Gastrocnemius medialis (tissue), 4 donors: ENCODE data around the gene LINGO3. TPM values are rescaled to one million over a fixed set of nuclear protein-coding genes. Genes with fewer than 3 reads are reported as not detected.
A peak's percentile ranks its signal among the peaks of the same experiment; 100 is the strongest.

ENCODE experiments used
- ATAC-seq, 2 donors: fragments of 150-250 bp; one replicate each; pipeline ENCODE4 v1.9.1; 2016
- DNase-seq, 2 donors: peaks; one replicate each; pipeline ENCODE4 v3.0.0-alpha.2; 2019
- H3K27ac ChIP-seq, 4 donors: fragments of 200-600 bp; sonication (generic); 1 replicate in 1 of 4; 2 replicates in 3 of 4; pipeline ENCODE4 v1.5.1; 2016 to 2018; ENCODE audit warnings: mild to moderate bottlenecking in 2 of 4, moderate library complexity in 1 of 4
- H3K27me3 ChIP-seq, 3 donors: fragments of 200-600 bp; sonication (generic) in 2 of 3; 1 replicate in 1 of 3; 2 replicates in 2 of 3; pipeline versions ENCODE4 v1.5.1 to v1.6.0; 2016 to 2019; ENCODE audit warnings: mild to moderate bottlenecking in 1 of 3, moderate library complexity in 1 of 3
- H3K36me3 ChIP-seq, 2 donors: fragments of 200-600 bp; sonication (generic) in 1 of 2; one replicate each; pipeline ENCODE4 v1.5.1; 2017 to 2018
- H3K4me1 ChIP-seq, 2 donors: fragments of 200-600 bp; sonication (generic) in 1 of 2; one replicate each; pipeline ENCODE4 v1.5.1; 2016 to 2017; ENCODE audit warnings: mild to moderate bottlenecking in 2 of 2
- H3K4me3 ChIP-seq, 4 donors: fragments of 200-600 bp; sonication (generic) in 3 of 4; 1 replicate in 1 of 4; 2 replicates in 3 of 4; pipeline ENCODE4 v1.5.1; 2016 to 2019; ENCODE audit warnings: mild to moderate bottlenecking in 2 of 4
- H3K9me3 ChIP-seq, 3 donors: fragments of 200-600 bp; sonication (generic) in 2 of 3; 1 replicate in 1 of 3; 2 replicates in 2 of 3; pipeline ENCODE4 v1.5.1; 2016 to 2019
- CTCF ChIP-seq, 5 experiments: fragments of 450-650 bp in 3 of 5; fragments of 200-600 bp in 2 of 5; sonication (generic) in 2 of 5; IDR thresholded peaks in 4 of 5; conservative IDR thresholded peaks in 1 of 5; 1 replicate in 4 of 5; 2 replicates in 1 of 5; pipeline ENCODE4 v1.5.1; 2016 to 2019; ENCODE audit warnings: antibody characterized with exemption in 5 of 5, mild to moderate bottlenecking in 3 of 5, moderate library complexity in 3 of 5
- POLR2A ChIP-seq, 2 donors: fragments of 450-650 bp; IDR thresholded peaks; one replicate each; pipeline ENCODE4 v1.6.1; 2017; ENCODE audit warnings: antibody characterized with exemption in 2 of 2, mild to moderate bottlenecking in 2 of 2, moderate library complexity in 2 of 2
- in situ Hi-C, 4 donors: fragments of 200-750 bp; cut with MboI; loops; one replicate each; pipeline versions ENCODE4 v1.15.0 to v1.8.0; 2017; ENCODE audit warnings: low sequenced_read_pairs in 4 of 4
- intact Hi-C: fragments of 100-400 bp; cut with DNase I; formaldehyde crosslinking; loops from one replicate; pipeline ENCODE4 v1.15.1; 2023; ENCODE audit warnings: low total_unique reads
- total RNA-seq, 4 donors: library from RNA; depleted of rRNA; stranded (reverse); fragments of >200 nt; gene quantifications; one replicate each; pipeline versions ENCODE4 v1.1.0 to v1.2.3, GENCODE V29; 2016

The LINGO3 gene
- total RNA-seq, 4 donors from 2014 or later: not detected

- TF ChIP-seq POLR2A (IDR thresholded peaks at IDR 0.05) (no peak), CTCF (IDR thresholded peaks at IDR 0.05 in 4 of 5, conservative IDR thresholded peaks at IDR 0.05 in 1 of 5) (no peak)
- no peak overlapping the region for H3K4me3 ChIP-seq
- in situ Hi-C loops: no loop called here
- intact Hi-C loops: no loop called here
- ATAC-seq: no peak
- H3K4me1 ChIP-seq: peaks cover 3 to 4% of the 10 kb centered on the region in 2 donors
- peaks cover 20 to 25% (median 24%) of the 10 kb centered on the region in 3 donors for H3K27me3 ChIP-seq
- no peaks in the 10 kb centered on the region for H3K36me3 ChIP-seq
- H3K9me3 ChIP-seq: no peaks in the 10 kb centered on the region
- no peak for DNase-seq
- H3K27ac ChIP-seq: no peak overlapping the region
These were observed 1.6 kb downstream of the LINGO3 start for GRCh38 chr19:2306281-2306806.

GRCh38 chr19:2305452-2306280 is 2.3 kb downstream of the LINGO3 start:
- in situ Hi-C loops (no loop called here), intact Hi-C loops (no loop called here)
- Histone ChIP-seq H3K27ac (no peak overlapping the region), H3K36me3 (no peaks in the 10 kb centered on the region), H3K27me3 (peaks cover 23 to 25% (median 24%) of the 10 kb centered on the region in 3 donors), H3K9me3 (no peaks in the 10 kb centered on the region), H3K4me3 (no peak overlapping the region), H3K4me1 (peaks cover 3 to 4% of the 10 kb centered on the region in 2 donors)
- TF ChIP-seq POLR2A (IDR thresholded peaks at IDR 0.05): no peak
- TF ChIP-seq CTCF (IDR thresholded peaks at IDR 0.05 in 4 of 5, conservative IDR thresholded peaks at IDR 0.05 in 1 of 5): no peak
- DNase-seq: no peak
- no peak for ATAC-seq

DNA sequence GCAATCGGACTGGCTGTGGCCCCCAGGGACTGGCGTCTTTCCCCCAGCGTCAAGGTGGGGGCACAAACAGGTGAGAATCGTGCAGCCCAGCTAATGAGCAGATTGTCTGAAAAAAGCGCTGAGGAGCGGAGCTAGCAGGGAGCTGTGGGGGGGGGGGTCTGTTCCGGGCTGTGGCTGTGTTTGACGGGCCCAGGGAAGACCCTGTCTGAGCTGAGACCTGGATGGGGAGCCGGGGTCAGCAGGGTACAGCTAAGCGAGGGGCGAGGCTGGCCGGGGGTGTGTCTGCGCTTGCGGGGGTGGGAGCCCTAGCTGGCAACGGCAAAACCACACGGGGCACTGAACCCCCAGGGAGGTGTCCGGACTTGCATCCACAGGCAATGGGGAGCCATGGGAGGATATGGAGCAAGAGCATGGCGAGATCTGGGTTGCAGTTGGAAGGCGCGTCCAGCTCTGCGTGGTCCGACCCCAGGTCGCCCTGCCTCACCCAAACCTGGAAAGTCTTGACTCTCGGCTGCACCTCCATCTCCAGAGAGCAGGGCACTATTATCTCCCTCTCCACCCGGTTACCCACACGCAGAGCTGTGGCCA is 4.6 kb downstream of the LINGO3 start:
- intact Hi-C loops (no loop called here), in situ Hi-C loops (no loop called here)
- Histone ChIP-seq H3K4me1 (peaks cover 2 to 3% of the 10 kb centered on the region in 2 donors), H3K27ac (no peak overlapping the region), H3K4me3 (no peak overlapping the region), H3K27me3 (peaks cover 18 to 22% (median 19%) of the 10 kb centered on the region in 3 donors), H3K36me3 (no peaks in the 10 kb centered on the region), H3K9me3 (no peaks in the 10 kb centered on the region)
- ATAC-seq (no peak), DNase-seq (no peak)
- TF ChIP-seq CTCF (IDR thresholded peaks at IDR 0.05 in 4 of 5, conservative IDR thresholded peaks at IDR 0.05 in 1 of 5) (no peak), POLR2A (IDR thresholded peaks at IDR 0.05) (no peak)

GRCh38 chr19:2302319-2303210 is 5.4 kb downstream of the LINGO3 start:
- peak; percentile 26 to 66 for ATAC-seq
- TF ChIP-seq POLR2A (IDR thresholded peaks at IDR 0.05) (no peak), CTCF (IDR thresholded peaks at IDR 0.05 in 4 of 5, conservative IDR thresholded peaks at IDR 0.05 in 1 of 5) (no peak)
- Histone ChIP-seq H3K36me3 (no peaks in the 10 kb centered on the region), H3K4me3 (peak overlapping the region in 1 of 4 donors; percentile 15), H3K27me3 (peaks cover 16 to 19% (median 16%) of the 10 kb centered on the region in 3 donors), H3K4me1 (peaks cover 0 to 3% of the 10 kb centered on the region in 2 donors), H3K27ac (no peak overlapping the region), H3K9me3 (no peaks in the 10 kb centered on the region)
- peak; percentile 22 to 53 for DNase-seq
- in situ Hi-C loops: no loop called here
- intact Hi-C loops: no loop called here
